ENCODE measurements around the gene ARHGEF7. TPM values are rescaled to one million over a fixed set of nuclear protein-coding genes. Genes with fewer than 3 reads are reported as not detected.
"Not testable (repeated sequence)": the region's sequence is repeated elsewhere in the genome, so short reads cannot be mapped to it uniquely, and the experiment has no call there.

Gene ARHGEF7, protein sequence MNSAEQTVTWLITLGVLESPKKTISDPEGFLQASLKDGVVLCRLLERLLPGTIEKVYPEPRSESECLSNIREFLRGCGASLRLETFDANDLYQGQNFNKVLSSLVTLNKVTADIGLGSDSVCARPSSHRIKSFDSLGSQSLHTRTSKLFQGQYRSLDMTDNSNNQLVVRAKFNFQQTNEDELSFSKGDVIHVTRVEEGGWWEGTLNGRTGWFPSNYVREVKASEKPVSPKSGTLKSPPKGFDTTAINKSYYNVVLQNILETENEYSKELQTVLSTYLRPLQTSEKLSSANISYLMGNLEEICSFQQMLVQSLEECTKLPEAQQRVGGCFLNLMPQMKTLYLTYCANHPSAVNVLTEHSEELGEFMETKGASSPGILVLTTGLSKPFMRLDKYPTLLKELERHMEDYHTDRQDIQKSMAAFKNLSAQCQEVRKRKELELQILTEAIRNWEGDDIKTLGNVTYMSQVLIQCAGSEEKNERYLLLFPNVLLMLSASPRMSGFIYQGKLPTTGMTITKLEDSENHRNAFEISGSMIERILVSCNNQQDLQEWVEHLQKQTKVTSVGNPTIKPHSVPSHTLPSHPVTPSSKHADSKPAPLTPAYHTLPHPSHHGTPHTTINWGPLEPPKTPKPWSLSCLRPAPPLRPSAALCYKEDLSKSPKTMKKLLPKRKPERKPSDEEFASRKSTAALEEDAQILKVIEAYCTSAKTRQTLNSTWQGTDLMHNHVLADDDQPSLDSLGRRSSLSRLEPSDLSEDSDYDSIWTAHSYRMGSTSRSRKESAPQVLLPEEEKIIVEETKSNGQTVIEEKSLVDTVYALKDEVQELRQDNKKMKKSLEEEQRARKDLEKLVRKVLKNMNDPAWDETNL
- 24.7 and 41.5 TPM in 2 replicates for total RNA-seq (2014; rRNA removed; shearing (Covaris generic))

DNA sequence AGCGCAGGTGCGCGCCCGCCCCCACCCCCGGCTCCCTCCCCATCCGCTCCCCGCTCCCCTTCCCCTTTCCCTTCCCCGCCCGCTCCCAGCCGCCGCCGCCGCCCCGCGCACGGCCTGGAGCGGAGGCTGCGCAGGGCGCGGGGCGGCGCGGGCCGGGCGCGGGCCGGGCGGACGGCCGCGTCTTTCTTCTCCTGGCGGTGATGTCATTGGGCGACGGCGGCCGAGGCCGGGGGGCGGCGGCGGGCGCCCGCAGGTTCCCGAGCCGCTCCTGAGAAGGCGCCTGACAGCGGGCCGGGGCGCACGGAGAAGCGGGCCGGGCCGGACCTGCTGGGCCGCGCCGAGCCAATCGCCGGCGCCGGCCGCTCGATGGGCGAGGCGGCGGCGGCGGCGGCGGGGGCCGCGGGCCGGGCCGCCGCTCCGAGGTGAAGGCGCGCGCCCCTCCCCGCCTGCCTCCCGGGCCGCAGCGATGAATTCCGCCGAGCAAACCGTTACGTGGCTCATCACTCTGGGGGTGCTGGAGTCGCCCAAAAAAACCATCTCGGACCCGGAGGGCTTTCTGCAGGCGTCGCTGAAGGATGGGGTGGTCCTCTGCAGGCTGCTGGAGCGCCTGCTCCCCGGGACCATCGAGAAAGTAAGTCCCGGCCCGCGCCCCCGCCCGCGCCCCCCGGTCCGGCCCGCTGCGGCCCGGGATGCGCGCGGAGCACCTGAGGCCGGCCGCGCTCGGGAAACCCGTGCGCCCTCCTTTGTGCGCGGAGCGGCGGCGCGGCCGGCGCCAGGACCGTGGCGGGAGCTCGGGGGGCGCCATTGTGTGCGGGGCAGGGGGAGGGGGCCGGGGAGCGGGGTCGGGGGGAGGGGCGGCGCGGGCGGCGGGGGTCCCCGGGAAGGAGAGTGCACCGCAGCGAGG is at the start of gene ARHGEF7:
Gene ARHGEF7, plus strand, starts transcription at position 250 of the 904 bp plus-strand sequence. Its CDS starts 217 bp downstream, at position 467.
- DNase-seq (ENCODE audit: low spot score) = no peak

- DNase-seq (ENCODE audit: low spot score) = no peak
Observed at GRCh38 chr13:111065698-111066097, 49.4 kb upstream of the ARHGEF7 start.

DNA sequence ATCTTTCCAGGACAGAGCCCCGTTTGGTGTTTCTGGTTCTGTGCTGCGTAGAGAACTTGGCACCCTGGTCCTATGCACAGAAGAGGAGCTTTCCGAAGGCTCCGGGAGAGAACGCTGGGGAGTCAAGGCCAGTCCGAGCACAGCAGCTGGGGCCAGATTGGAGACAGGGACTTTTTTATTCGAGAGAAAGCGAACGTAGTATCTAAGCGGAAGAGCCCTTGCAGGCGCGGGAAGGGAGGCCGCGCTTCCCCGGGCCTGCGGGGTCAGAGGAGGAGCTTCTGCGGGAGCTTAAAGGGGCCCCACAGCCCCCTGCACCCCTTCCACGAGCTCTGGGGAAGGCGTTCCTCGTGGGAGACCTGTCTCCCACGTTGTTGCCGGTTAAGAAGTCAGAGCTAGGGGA is 48.6 kb upstream of the ARHGEF7 start:
- no peak for DNase-seq (ENCODE audit: low spot score)

DNA sequence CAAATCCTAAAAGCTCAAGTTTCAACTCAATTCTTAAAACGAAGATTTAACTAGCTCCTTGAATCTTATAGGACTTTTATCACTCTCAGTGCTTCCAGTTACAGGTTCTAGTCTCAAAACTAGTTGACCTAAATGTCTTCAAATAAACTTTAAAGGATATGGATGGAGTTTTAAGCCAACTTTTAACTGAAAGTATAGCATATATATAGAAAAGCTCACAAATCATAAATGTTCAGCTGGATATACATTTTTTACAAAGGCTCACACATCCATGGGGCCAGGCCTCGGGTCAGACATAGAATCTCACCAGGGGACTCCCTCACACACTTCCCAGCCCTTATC is 47.1 kb upstream of the ARHGEF7 start:
- DNase-seq (ENCODE audit: low spot score) = no peak

DNA sequence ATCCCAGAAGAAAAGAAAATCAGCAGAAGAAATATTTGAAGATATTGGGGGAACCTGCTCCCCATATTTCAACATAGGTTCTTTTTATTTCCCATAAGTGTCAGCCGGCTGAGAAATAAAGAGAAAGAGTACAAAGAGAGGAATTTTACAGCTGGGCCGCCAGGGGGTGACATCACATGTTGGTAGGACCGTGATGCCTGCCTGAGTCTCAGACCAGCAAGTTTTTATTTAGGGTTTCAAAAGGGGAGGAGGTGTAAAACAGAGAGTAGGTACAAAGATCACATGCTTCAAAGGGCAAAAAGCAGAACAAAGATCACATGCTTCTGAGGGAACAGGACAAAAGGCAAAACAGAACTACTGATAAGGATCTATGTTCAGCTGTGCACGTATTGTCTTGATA is 44.0 kb upstream of the ARHGEF7 start:
- not testable (repeated sequence) for DNase-seq (ENCODE audit: low spot score)

- DNase-seq (ENCODE audit: low spot score) = not testable (repeated sequence)
Observed at GRCh38 chr13:111071526-111071925, 43.6 kb upstream of the ARHGEF7 start.

- no peak for DNase-seq (ENCODE audit: low spot score)
Observed at GRCh38 chr13:111074826-111075225, 40.3 kb upstream of the ARHGEF7 start.

GRCh38 chr13:111076155-111077013 is 38.7 kb upstream of the ARHGEF7 start:
- DNase-seq (ENCODE audit: low spot score) = no peak

GRCh38 chr13:111079375-111079774 is 35.7 kb upstream of the ARHGEF7 start:
- DNase-seq (ENCODE audit: low spot score) = no peak

DNA sequence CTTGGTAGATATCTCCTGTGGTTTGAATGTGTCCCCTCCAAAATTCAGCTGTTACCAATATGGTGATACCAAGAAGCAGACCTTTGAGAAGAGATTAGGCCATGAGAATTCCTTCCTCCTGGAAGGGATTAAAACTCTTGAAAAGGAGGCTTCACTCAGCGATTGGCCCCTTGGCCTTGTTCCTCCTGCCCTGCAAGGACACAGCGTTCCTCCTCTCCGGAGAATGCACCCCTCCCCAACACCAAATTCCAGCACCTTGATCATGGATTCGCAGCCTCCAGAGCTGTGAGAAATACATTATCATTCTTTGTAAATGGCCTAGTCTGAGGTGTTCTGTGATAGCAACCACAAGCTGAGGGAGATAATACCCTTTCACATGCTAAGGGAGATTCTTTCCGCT is 34.5 kb upstream of the ARHGEF7 start:
- no peak for DNase-seq (ENCODE audit: low spot score)

- DNase-seq (ENCODE audit: low spot score) = no peak
Observed at GRCh38 chr13:111082240-111082639, 32.9 kb upstream of the ARHGEF7 start.

DNA sequence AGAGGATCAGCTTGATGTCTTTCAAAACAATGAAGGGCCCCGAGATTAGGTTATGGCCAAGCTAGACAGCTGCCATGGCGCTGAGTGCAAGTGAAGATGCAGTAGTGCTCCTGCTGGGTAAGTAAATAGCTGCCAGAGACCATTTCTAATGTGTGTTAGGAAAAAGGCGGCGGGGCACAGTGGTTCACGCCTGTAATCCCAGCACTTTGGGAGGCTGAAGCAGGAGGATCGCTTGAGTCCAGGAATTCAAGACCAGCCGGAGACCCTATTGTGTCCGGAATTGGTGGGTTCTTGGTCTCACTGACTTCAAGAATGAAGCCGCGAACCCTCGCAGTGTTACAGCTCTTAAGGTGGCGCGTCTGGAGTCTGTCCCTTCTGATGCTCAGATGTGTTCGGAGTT is 32.3 kb upstream of the ARHGEF7 start:
- DNase-seq (ENCODE audit: low spot score) = not testable (repeated sequence)

- not testable (repeated sequence) for DNase-seq (ENCODE audit: low spot score)
Observed at GRCh38 chr13:111083693-111084092, 31.4 kb upstream of the ARHGEF7 start.

DNA sequence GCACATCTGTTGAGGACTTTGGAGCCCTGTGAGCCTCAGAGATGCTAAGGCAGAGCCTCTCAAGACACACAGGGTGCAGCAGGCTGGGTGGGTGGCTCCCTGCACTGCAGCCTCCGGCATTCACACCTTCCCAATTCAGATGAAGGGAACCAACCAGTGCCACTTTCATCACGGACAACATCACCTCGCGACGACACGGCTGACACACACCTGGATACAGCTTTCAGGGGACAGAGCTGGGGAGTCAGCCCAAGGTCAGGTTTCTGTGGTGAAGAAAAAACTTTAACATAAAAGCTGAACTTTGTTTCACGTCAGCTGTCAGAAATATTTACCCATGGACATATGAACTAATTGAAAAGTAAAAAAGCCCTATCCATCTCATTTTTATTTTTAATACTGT is 24.9 kb upstream of the ARHGEF7 start:
- DNase-seq (ENCODE audit: low spot score) = no peak

GRCh38 chr13:111092685-111093084 is 22.4 kb upstream of the ARHGEF7 start:
- DNase-seq (ENCODE audit: low spot score) = no peak

DNA sequence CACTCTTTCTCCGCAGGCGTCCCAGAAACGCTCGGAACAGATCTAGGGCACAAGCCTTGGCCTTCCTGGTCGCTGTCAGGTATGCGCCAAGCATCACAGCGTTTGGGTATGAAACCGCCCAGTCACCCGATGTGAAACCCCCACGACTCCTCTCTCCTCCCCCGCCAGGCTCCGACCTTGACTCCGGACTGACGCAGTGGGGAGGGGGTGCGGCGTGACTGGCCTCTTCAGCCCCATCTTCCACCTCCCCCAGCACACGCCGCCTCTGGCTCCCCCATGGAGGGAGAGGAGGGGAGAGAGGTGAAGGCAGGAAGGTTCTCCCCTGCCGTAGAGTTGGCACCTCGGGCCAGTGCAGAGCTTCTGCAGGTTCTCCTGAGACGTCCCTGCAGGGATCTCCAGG is 22.0 kb upstream of the ARHGEF7 start:
- DNase-seq (ENCODE audit: low spot score) = no peak

DNA sequence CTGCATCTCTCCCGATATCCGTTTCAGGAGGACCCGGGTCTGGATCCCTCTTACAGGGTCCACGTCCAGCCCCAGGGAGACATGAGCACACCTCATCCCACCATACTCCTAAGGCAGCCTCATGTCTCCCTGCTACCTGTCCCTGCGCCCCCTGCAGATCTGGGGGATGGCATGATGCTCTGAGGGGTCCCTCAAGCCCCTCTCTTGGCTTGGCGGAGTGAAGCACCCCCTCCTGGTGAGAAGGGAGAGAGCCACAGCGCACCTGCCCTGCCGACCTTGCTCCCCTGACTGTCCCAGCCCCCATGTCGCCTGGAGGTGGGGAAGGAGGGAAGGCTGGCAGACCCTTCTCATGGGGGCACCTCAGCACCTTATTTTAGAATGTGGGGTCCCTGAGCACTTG is 21.5 kb upstream of the ARHGEF7 start:
- DNase-seq (ENCODE audit: low spot score) = no peak

GRCh38 chr13:111095031-111095840 is 19.9 kb upstream of the ARHGEF7 start:
- DNase-seq (ENCODE audit: low spot score) = no peak

DNA sequence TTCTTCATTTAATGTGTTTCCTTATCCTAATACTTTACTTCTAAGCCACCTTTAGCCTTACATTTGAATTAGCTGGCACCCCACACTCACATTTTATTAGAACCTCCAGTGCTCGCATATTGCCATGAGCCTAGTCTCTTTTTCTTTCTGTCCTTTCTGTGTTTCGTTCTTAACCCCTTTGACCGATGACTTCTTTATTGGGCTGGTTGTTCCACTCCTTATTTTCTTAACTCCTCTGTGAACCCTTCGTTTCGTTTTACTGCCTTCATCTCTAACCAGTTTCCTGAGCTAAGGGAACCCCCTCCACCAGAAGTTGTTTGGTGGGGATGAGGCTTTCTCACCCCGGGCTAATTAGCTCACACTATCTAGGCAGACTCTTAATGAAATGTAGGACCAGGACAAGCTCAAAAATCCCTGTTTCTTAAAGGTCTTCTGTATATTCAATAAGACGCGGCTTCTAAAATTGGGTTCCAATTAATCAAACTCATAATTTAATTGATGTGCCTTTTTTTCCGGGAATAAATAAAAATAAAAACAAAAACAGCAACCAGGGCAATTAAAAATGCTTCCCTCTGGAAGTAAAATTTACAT is 19.1 kb upstream of the ARHGEF7 start:
- no peak for DNase-seq (ENCODE audit: low spot score)
